MG63 (cell line): ENCODE data around the gene PTPRN2. TPM values are rescaled to one million over a fixed set of nuclear protein-coding genes. Genes with fewer than 3 reads are reported as not detected.

Experiments used
- DNase-seq: peaks from one replicate; pipeline ENCODE4 v3.0.0-alpha.2; 2020
- H3K27me3 ChIP-seq: fragments of 250-450 bp; sonication (Bioruptor Pico); 2 replicates; pipeline ENCODE4 v1.5.1; 2020; ENCODE audit warnings: mild to moderate bottlenecking, moderate library complexity
- H3K36me3 ChIP-seq: fragments of 250-450 bp; sonication (Bioruptor Pico); 2 replicates; pipeline ENCODE4 v1.5.1; 2020; ENCODE audit warnings: mild to moderate bottlenecking, moderate library complexity
- H3K4me3 ChIP-seq: fragments of 250-450 bp; sonication (Bioruptor Pico); 2 replicates; pipeline ENCODE4 v1.5.1; 2020; ENCODE audit warnings: mild to moderate bottlenecking, moderate library complexity
- H3K9me3 ChIP-seq: fragments of 250-450 bp; sonication (Bioruptor Pico); 2 replicates; pipeline ENCODE4 v1.5.1; 2020; ENCODE audit warnings: mild to moderate bottlenecking, moderate library complexity
- total RNA-seq: library from RNA; depleted of rRNA; stranded (reverse); fragments of >200 nt; shearing (Covaris generic); gene quantifications from 2 replicates; pipeline ENCODE4 v1.2.3, GENCODE V29; 2014; ENCODE audit warnings: low replicate concordance

PTPRN2 gene
- total RNA-seq, 1 experiment from 2014 or later, result 0.16 TPM

DNA sequence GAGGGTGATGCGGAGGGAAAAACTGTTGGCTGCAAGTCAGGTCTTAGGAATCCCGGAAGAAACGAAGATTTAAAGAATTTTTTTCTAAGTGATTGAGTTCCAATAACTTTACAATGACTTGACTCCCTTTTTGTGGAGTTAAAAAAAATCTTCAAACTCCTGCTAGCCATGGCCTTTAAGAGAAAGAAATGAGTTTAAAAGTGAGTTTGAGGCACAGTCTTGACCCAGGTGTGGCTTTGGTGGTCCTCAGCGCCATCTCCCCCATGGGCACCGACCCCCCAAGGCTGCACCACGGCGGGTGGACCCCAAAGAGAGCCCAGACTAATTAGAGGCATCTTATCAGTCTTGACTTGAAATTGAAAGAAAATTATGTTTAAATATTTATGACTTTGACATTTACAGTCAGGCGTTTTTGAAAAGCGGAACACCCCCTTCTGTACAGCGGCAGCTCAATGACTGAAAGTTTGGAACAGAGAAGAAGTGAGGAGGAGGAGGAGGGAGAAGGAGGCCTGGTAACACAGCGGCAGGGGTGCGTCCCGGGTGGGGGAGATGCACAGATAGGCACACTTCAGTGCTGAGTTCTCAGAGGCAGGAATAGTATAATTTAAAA is 901.2 kb downstream of the PTPRN2 start:
- H3K27me3 ChIP-seq, result no peaks in the 10 kb centered on the region
- DNase-seq, result no peak
- no peaks in the 10 kb centered on the region for H3K9me3 ChIP-seq
- no peaks in the 10 kb centered on the region for H3K36me3 ChIP-seq
- no peak overlapping the region for H3K4me3 ChIP-seq

DNA sequence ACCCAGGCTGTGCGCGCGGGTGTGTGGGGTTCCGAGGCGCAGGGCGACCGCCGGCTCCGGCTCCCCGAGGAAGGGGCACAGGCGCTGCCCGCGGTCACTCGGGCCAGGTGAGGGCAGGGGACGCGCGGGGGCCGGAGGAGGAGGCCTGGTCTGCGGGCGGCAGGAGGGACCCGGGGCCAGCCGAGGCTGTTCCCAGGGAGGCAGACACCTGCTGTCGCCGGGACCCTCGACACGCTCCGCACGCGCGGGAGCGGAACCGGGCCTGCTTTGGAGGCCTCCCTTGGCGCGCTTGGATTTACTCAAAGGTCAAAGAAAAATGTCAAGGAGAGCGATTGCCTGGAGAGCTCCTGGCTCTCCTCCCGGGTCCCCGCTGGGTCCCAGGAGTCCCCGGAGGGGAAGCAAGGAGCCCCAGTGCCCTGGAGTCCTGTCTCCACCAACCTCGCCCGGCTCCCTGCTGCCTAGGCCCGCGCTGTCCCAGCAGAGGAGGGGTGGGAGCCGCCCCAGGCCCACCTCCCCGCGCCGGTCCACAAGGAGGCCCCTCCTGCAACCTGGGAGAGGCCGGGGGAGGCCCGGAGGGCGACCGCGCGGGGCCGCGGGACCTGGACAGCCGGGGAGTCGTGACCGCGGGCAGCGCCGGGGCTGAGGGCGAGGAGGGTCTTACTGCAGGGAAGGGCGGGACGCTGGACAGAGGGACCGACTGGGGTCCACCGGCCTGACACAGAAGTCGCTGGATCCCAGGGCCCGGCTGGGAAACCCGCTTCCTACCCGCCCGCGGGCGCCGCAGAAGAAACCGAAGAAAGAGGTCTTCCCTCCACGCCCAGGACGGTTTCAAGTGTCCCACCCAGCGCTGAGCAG is 902.0 kb downstream of the PTPRN2 start:
- no peak for DNase-seq
- Histone ChIP-seq H3K27me3 (no peaks in the 10 kb centered on the region), H3K9me3 (no peaks in the 10 kb centered on the region), H3K4me3 (no peak overlapping the region), H3K36me3 (no peaks in the 10 kb centered on the region)

DNA sequence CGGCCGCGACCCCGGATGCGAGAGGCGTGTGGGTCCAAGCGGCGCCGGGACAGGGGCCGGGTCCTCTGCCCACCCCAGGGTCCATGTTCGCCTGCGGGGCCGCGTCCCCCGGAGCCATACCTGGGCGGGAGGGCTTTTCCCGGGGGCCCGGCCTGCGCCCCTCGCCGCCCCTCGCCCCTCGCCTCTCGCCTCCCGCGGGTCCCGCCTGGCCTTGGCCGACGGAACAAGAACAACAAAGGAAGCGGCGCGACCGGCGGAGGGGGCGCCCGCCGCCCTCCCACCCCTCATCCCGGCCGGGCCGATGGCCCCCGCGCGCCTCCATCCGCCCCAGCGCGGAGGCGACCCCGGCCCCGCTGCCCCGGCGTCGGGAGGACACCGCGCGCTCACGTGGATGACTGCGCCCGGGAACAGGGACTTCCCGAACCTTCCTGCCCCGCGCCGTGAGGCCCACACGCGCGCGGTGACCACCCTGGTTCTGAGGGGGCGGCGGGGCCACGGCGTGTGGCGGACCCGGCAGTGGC is 902.7 kb downstream of the PTPRN2 start:
- DNase-seq, result no peak
- Histone ChIP-seq H3K36me3 (no peaks in the 10 kb centered on the region), H3K9me3 (no peaks in the 10 kb centered on the region), H3K4me3 (no peak overlapping the region), H3K27me3 (no peaks in the 10 kb centered on the region)

DNA sequence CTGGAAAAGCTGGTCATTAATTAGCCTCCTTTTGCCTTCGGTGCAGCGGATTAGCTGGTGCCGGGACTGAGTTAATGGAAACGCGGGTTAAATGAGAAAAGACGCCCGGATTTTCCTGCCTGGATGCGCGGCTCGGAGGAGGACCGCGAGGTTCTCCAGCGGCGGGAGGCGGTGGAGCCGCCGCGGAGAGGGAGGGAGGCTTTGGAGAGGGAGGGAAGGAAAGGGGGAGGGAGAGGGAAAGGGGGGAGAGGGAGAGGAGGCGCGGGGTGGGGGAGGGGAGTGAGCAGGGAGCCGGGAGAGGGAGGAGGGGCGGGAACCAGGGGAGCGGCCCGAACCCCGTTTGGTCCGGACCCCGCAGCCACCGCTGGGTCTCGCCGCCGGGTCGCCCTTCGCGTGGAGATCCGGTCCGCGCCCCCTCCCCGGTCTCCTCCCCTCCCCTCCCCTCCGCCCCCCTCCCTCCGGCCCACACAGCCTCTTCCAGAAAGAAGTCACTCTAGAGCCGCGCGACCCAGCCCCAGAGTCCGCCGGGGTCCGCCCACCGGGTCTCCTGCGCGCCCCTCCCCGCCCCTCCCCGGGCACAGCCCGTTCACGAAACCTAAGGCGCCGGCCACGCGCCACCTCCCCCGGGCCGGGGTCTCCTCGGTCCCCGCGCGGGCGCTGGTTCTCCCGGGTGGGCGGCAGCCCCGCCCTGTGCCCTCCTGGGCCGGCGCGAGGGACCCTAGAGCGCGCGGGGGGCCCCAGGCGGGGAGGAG is 903.3 kb downstream of the PTPRN2 start:
- H3K36me3 ChIP-seq, result no peaks in the 10 kb centered on the region
- no peak for DNase-seq
- H3K27me3 ChIP-seq, result no peaks in the 10 kb centered on the region
- H3K4me3 ChIP-seq, result no peak overlapping the region
- H3K9me3 ChIP-seq, result no peaks in the 10 kb centered on the region

DNA sequence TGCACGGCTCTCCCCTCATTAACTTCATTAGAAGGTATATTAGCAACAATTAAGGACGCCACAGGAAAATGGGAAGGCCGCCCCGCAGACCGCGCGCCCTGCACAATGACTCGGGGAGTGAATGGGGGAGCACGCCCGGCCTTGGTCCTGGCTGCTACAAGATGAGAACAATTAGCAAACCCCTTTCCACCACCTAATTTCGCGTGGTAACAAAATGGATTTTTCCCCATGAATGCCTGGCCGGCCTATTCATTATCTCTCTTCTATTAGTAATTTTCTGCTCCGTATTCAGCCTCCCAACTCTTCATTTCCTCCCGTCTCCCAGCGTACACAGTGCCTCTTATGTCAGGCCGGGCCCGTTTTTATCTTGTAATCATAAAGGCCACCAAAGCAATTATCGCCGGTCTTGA is 903.9 kb downstream of the PTPRN2 start:
- Histone ChIP-seq H3K36me3 (no peaks in the 10 kb centered on the region), H3K4me3 (no peak overlapping the region), H3K27me3 (no peaks in the 10 kb centered on the region), H3K9me3 (no peaks in the 10 kb centered on the region)
- no peak for DNase-seq

DNA sequence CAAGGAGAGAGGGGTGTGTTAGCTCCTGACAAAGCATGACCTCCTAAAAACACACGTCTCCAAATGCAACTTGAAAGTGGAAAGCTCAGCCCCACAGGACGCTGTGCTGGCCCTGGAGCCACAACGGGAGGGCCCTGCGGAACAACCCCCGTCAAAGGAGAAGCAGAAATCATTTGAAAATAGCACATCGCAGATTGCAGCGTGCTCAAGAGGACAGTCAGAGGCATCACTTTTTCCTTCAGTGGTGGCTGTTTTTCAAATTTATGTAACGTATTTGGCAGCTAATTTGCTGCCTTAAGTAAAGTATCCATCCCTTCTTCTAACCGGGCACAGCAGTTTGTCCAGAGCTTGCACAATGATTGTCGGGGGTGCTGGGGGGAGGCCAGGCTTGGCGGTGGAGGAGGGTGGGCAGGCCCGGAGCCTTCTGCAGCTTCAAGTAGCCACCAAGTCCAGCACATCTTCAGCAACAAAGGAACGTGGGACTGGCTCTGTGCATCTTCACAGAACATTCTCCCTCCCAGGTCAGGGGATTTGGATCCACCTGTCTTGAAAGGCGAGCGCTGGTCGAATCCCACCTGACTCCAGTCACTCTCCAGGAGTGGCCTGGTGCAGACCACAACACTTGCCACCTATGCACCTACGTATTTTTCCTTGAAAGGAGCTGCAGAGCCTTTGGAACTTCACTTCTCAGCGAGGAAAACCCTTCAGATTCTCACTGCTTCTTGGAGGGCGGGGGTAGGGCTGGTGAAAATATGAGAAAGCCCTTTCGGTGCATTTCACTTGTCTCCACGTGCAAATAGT is 904.5 kb downstream of the PTPRN2 start:
- DNase-seq, result no peak
- H3K4me3 ChIP-seq, result no peak overlapping the region
- H3K27me3 ChIP-seq, result no peaks in the 10 kb centered on the region
- no peaks in the 10 kb centered on the region for H3K36me3 ChIP-seq
- H3K9me3 ChIP-seq, result no peaks in the 10 kb centered on the region

DNA sequence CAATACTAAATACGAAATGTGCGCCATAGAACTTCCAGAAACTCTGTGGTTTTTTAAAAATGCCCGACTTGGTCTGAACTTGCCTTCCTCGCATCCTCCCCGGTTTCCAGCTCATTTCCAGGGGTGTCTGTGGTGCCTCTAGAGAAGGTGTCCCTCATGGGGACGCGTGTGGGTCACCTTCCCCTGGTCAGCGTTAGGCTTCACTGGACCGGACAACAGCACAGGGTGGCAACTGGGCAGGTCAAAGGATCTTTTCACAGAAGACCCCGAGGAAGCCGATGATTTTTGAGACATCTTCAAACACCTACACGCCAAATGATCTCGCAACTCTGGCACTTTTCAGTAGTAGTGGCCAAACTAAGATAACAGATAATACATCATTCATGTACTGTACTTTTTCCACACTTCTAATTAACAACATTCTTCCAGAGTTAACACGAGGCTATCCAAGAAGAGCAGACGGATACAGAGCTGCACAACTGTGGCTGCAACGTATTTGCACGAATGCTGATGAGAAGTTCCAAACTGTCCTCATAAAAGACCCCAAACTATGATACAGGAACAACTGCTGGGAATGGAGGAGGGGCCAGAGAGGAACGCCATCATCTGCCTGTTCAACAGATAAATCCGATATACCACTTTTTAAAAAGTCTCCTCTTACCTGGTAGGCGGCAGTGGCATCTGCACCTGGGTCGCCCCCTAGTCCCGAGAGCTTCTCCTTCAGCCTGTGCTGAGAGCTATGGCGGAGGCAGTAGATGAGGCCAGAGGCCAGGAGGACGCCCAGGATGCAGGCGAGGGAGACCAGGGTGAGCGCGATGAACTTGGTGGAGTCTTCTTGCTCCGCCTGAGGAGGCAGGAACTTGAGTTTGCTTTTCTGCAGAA is 905.3 kb downstream of the PTPRN2 start:
- Histone ChIP-seq H3K36me3 (no peaks in the 10 kb centered on the region), H3K27me3 (no peaks in the 10 kb centered on the region)
- no peak for DNase-seq

DNA sequence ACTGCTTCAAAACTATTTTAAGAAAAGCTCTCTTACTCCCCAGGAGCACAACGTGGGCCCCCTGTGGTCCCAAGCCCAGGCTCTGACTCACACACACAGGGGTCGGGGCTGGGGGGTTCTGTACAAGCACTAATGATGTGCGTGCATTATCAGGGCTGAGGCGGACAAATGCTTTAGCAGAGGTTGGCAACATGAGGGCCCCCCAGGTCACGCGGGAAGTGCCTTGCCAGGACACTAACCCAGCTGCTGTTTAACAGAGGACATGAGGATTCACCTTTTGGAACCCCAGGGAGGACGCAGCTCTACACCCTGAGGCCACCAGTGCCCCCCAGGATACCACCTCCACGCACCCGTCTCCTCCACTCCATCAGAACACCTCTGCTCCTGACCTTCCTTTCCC is 908.0 kb downstream of the PTPRN2 start:
- H3K4me3 ChIP-seq, result no peak overlapping the region
- DNase-seq, result no peak
- no peaks in the 10 kb centered on the region for H3K36me3 ChIP-seq
- no peaks in the 10 kb centered on the region for H3K9me3 ChIP-seq
- H3K27me3 ChIP-seq, result no peaks in the 10 kb centered on the region

More for the DNA sequence above, 905.3 kb downstream of the PTPRN2 start:
- Histone ChIP-seq H3K4me3 (no peak overlapping the region), H3K9me3 (no peaks in the 10 kb centered on the region)

DNA sequence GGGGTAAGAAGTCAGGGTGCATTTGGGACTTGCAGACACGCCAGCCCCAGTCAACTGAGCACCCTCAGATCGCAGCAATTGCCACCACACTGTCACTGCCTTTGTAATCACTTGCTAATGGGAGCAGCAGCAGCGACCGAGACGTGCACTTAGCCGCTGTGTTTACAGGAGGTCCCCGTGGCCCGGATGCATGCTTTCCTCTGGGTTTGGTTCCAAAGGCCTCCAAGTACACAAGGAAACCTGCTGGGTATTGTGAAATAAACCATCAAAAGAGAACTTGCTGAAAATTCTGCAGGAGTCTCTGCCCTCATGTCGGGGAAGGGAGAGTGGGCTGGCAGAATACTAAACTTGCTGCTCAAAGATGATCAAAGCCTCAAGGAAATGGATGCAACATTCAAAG is 909.1 kb downstream of the PTPRN2 start:
- Histone ChIP-seq H3K27me3 (no peaks in the 10 kb centered on the region), H3K9me3 (no peaks in the 10 kb centered on the region), H3K36me3 (no peaks in the 10 kb centered on the region), H3K4me3 (no peak overlapping the region)
- no peak for DNase-seq

DNA sequence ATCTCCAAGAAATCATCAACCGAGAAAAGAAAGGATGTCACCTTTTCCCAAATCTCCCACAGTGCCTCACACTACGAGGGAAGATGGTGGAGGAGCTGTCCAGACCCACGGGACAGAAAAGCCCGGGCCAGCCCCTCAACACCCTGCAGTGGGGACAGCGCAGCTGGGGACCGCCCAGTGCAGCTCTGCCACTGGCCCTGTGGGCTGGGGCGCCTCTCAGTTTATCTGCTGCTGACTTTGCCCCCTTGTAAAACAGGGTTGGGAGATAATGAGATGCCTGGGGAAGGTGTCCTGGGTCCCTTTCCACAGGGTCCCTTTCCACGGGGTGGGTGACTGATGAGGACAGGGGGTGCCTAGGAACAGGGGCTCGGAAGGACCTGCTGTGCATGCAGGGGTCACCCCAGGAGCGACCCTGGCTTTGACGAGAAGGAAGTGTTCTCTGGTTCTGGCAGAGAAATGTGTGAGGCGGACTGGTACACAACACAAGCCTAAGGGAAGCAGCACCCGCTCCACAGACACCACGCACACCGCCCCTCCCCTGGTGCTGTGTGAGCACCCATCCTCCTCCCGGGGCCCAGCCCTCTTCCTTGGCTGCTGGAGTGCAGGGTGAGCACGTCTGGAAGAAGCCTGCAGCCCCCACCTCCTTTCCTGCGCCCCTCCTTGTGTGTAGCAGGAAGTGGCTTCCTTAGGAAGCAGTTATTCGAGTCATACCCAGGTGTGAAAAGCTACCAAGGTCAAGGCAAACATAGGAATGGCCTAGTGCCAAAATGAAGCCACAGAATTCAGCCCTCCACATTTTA is 911.0 kb downstream of the PTPRN2 start:
- Histone ChIP-seq H3K27me3 (no peaks in the 10 kb centered on the region), H3K9me3 (no peaks in the 10 kb centered on the region), H3K4me3 (no peak overlapping the region), H3K36me3 (no peaks in the 10 kb centered on the region)
- no peak for DNase-seq

DNA sequence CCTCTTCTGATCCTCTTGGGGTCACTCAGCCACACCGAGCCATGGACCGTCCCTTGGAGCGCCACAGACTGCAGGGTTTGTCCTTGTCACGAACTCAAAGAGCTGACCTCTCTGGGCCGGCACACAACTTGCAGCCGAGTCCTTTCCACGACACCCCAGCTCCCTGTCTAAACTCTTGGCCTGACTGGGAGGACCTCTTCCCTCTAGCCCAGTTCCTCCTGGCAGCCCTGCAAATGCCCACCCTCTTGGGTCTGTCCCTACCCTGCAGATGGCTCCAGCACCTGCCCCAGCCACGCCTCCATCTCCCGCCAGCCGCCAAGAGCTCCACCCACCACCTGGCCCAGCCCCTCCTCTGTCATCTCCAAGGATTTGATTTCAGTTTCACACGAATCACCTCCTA is 911.6 kb downstream of the PTPRN2 start:
- Histone ChIP-seq H3K9me3 (no peaks in the 10 kb centered on the region), H3K4me3 (no peak overlapping the region), H3K27me3 (no peaks in the 10 kb centered on the region), H3K36me3 (no peaks in the 10 kb centered on the region)
- DNase-seq, result no peak

DNA sequence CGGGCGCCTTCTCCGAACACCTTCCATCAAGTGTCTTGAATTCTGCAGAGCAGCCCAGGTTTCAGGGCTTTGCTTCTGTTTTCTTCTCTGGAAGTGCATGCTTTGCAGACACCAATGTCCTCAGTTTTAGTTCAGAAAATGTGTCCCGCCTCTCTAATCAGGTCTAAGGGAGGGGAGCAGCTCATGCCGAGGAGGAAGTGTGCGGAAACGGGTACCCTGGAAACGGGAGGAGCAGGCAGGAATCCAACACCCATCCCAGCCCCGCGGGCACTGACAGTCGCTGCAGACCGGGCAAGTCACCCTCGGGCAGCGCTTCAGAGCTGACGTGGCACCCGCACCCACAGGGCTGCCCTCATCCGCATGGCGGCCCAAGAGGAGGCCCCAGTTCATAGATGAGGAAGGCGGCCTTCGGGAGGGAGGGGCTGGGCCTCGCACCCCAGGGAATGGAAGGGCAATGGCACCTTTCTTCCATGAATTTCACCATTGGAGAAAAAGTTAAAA is 912.1 kb downstream of the PTPRN2 start:
- DNase-seq, result no peak
- Histone ChIP-seq H3K4me3 (no peak overlapping the region), H3K27me3 (no peaks in the 10 kb centered on the region), H3K9me3 (no peaks in the 10 kb centered on the region), H3K36me3 (no peaks in the 10 kb centered on the region)

DNA sequence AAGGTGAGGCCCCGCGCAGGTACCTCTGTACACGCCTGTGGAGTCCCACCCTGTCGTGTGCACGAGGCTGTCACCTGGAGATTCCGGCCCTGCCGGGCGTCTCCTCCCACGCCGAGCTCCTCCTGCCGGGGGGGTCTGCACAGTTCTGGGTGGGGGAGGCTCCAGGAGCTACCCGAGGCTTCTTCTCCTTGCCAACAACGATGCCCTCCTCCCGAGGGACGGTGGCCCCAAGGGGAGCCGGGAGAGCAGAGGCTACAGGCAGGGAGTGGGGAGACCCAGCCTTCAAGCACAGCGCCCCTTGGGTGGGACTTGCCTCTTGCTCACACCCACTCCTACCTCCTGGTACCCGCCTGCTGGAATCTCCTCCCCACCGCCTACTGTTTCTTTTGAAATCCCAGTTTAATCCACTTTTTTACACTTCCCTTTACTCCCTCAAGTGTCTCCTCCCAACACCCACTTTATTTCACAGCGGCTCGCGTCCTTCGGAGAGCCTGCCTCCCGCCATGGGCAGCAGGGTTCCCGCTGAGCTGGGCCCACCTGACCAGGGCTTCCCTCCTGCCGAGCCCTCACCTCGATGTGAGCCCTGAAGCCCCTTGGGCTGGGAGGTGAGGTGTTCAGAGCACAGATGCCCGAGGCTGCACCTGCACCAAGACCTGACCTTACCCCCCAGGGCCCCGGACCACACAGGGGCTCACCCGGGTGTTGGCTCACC is 912.8 kb downstream of the PTPRN2 start:
- Histone ChIP-seq H3K36me3 (no peaks in the 10 kb centered on the region), H3K9me3 (no peaks in the 10 kb centered on the region), H3K27me3 (no peaks in the 10 kb centered on the region), H3K4me3 (no peak overlapping the region)
- DNase-seq, result no peak

DNA sequence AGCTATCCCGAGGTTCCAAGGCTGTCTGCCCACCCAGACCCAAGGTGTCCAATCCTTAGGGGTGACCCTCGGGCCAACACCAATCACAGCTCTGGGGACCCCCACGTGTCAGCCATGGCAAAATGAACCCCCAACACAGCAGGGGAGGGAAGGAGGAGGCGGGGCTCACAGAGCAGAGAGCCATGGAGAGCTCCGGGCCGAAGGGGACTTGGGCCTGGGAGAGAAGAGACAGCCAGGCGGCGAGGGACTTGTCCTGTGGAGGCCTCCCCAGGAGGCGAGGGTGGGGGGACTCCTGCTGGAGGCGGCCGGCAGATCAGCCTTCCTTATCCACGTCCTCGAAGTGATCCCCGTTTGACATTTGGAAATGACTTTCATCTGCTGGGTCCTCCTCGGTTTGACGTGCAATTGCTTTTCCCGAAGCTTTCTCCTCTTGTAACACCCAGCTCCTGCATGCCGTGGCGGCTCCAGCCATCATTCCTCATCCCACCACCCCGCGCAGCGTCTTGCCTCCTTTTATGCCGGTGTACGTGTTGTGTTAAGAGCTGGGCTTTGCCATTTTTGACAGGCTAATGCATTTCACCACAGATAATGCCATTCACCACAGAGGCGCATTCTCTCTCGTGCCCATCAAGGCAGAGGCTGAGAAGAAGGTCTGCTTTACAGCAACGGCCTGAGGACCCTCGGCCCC is 913.5 kb downstream of the PTPRN2 start:
- Histone ChIP-seq H3K36me3 (no peaks in the 10 kb centered on the region), H3K27me3 (no peaks in the 10 kb centered on the region), H3K4me3 (no peak overlapping the region), H3K9me3 (no peaks in the 10 kb centered on the region)
- no peak for DNase-seq
